HG02588 (cell line): ENCODE results near the gene SH3TC1.

Experiments used
- ATAC-seq: cut with Tn5 transposase; IDR thresholded peaks from one replicate; pipeline ENCODE4 v1.9.1; 2021; ENCODE audit warnings: mild to moderate bottlenecking, moderate library complexity; ENCODE audit not compliant: unreplicated experiment

SH3TC1 gene

GRCh38 chr4:8198906-8199593, at the start of gene SH3TC1:
TSS of gene SH3TC1 (plus strand) at chr4:8199290. CDS start at chr4:8205195, 5,905 bp downstream.
- ATAC-seq: peak; percentile 87

DNA sequence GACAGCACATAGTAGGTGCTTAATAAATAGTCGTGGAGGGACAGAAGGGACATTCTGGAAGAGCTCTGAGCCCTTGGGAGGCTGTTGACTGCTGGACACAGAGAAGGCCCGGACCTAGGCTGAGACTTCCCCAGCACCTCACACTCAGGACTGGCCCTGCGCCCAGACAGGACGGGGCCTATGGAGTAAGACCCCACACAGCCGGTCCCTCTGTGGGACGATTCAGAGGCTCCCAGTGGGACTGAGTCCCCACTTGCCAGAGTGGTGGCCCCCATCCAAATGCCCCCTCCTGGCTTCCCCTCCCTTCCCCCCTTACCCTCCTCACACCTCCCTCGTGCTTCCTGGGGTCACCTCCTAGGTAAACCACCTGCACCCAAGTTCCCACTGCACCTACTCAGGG, 49.4 kb upstream of the SH3TC1 start:
- no peak for ATAC-seq

GRCh38 chr4:8150152-8151090, 48.7 kb upstream of the SH3TC1 start:
- no peak for ATAC-seq

DNA sequence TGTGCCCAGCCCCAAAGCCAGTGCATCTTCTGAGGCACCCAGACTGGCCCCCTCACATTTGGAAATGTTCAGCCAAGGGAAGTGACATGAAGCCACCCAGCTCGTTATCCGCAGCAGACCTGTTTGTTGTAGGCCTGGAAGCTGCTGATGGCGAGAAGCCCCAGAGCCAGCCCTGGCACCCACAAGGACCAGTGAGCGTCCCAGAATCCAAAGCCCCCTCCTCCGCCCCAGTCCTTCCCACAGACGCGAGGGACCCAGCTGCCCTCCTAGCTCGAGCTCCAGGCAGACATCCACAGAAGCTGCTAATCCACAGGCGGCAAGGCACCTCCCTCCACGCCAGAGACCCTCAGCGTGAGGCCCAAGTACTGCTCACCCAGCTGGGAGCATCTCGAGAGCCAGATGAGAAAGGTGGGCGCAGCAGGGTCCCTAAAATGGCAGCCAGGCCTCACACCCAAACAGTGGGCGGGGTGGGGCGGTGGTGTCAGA, 47.9 kb upstream of the SH3TC1 start:
- ATAC-seq: no peak

- ATAC-seq: no peak
Observed at GRCh38 chr4:8152090-8152864, 46.8 kb upstream of the SH3TC1 start.

GRCh38 chr4:8152865-8153257, 46.2 kb upstream of the SH3TC1 start:
- no peak for ATAC-seq

- no peak for ATAC-seq
Observed at GRCh38 chr4:8153441-8153840, 45.6 kb upstream of the SH3TC1 start.

GRCh38 chr4:8155048-8155447, 44.0 kb upstream of the SH3TC1 start:
- no peak for ATAC-seq

- ATAC-seq: no peak
Observed at GRCh38 chr4:8155660-8156421, 43.2 kb upstream of the SH3TC1 start.

DNA sequence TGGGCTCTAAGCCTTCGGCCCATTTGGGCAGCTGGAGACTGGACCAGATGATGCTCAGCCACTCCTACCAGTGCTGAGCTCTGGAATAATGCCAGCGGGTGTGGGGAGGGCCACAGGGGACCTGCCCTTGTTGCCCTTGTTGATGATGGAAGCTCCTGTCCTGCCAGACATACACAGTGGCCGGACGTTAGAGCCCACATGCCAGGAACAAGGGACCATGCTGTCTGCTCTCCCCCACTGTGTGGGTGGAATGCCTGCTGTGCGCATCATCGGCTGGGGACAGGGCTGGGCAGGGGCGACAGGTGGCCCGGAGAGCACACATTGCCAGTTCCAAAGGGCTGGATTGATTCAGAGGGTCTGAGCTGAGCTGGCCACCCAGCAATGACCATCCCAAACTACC, 42.5 kb upstream of the SH3TC1 start:
- no peak for ATAC-seq

DNA sequence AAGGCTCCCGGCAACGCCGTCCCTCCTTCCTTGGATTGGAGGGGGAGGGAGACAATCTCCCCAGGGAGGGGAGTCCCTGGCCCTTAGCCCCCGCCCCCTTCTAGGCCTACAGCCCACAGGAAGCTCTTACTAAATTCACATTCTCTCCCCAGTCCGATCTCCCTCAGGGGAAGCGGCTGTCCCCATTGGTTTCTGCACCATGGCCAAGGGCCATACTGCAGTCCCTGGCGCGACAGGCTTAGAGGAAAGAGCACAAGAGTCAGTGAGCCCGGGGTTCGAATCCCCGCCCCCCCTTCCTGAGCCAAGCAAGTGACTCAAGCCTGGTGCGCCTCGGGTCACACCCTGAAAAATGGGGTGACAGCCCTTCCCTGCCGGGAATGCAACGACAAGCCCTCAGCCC, 41.6 kb upstream of the SH3TC1 start:
- no peak for ATAC-seq

DNA sequence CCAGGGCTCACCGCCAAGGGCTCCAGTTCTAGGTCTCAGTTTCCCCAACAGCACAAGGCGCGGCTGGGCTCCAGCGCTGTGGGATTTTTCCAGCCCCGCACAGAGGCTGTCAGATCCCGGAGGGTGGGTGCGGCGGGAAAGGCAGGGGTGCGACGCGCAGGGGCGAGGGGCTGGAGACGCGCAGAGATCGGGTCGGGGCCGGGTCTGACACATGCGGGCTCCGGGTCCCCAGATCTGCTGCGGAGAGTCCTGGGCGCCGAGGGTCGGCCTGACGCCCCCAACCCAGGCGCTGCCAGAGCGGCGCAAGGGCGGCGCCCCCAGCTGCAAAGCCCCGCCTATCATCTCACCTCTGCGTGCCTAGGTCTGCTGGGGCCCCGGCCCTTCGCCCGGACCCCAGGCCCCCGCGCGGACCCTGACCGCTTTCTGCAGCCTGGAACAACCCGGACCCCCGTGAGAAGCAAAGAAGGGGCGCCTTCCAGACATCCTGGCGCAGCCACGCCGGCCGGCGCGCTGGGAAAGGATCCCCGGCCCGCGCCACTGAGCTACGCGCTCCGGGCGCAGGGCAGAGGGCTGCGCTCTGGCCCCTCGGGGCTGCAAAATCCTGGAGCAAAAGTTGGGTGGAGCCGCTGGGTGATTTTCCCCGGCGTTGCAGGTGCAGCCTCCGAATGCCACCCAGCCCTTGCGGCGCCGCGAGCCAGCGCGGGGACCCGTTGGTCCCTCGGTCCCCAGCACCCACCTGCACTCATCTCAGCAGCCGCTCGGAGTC, 41.0 kb upstream of the SH3TC1 start:
- no peak for ATAC-seq

- peak; percentile 98 for ATAC-seq
Observed at GRCh38 chr4:8158710-8159536, 40.2 kb upstream of the SH3TC1 start, which contains the start of gene ABLIM2. TSS of gene ABLIM2 (minus strand) at chr4:8158813. CDS start at chr4:8158689, 124 bp downstream.

GRCh38 chr4:8159537-8160232, 39.4 kb upstream of the SH3TC1 start:
- no peak for ATAC-seq

- no peak for ATAC-seq
Observed at GRCh38 chr4:8160233-8160560, 38.9 kb upstream of the SH3TC1 start.

DNA sequence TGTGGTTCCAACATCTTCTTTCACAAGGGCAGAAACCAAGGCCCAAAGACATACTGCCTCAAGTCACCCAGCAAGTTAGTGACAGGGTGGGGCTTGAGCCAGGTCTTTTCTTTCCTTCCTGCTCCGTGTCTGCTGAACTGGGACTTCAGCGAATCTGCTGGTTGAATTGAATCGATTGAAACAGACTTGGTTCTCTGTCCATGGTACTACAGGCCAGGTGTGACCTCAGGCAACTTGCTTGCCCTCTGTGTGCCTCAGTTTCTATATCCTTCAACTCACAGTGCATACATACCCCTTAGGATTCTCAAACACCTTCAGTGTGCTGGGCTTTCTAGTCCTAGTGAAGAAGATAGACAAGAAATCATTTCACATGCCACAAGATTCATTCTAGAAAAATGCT, 38.5 kb upstream of the SH3TC1 start:
- no peak for ATAC-seq

- ATAC-seq: no peak
Observed at GRCh38 chr4:8162625-8163024, 36.5 kb upstream of the SH3TC1 start.

DNA sequence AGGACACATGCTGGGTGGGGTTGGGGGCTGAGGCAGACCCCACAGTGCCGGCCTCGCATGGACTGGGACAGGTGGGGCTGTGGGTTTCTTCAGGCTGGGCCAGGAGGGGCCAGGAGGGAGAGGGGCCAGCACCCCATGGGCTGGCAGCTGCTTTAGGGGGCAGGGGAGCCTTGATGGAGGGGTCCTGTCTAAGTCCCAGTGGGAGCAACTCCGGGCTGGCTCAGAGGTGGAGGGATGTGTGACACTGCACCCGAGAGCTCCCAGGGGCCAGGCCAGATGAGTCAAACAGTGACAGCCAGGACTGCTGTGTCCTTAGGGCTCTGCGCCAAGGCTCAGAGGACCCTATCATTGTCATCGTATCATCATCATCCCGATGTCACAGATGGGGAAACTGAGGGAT, 36.1 kb upstream of the SH3TC1 start:
- ATAC-seq: no peak
